B cell (primary cell): Measurements from ENCODE around the gene IRAK2.

Experiments used
- EZH2 ChIP-seq: IDR thresholded peaks from 2 replicates; pipeline ENCODE4 v1.6.1; 2012; ENCODE audit warnings: borderline replicate concordance, low read depth, mild to moderate bottlenecking, moderate library complexity, low read length; ENCODE audit not compliant: insufficient read depth, poor library complexity, severe bottlenecking
- TF ChIP-seq, protein P1 (sequence below): fragments of 200-600 bp; IDR thresholded peaks from one replicate; pipeline ENCODE4 v1.8.0; 2022; ENCODE audit warnings: antibody characterized with exemption, mild to moderate bottlenecking

DNA sequence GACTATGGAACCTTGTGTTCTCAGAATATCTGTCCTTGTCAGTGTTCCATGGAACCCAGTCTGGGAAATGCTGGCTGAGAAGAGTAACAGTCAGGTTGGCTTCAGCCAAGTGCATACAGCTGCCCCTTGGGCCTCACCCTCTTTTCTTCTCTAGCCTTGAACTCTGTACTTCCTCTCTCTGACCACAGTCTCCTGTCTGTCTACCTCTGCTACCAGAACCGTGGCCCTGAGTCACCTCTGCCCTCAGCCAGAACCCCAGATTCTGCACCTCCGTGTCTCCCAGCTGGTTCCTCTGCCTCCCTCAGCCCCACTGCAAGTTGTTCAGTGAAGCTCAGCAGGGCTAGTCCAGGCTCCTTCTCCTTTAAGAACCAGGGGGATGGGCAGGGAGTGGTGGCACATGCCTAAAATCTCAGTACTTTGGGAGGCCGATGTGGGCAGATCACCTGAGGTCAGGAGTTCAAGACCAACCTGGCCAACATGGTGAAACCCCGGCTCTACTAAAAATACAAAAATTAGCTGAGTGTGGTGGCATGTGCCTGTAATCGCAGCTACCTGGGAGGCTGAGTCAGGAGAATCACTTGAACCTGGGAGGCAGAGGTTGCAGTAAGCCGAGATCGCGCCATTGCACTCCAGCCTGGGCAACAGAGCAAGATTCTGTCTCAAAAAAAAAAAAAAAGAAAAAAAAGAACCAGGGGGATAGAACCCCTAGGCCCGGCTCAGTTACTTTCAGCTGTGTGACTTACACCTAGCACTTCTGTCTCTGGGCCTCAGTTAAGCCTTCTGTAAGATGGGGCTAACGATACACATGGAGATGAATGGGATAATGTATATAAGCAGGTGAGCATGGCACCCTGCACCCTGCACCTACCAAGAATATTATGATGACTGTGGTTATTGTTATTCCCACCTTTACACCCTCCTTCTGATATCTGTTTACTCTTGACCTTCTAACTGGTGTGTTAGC is 59.2 kb downstream of the IRAK2 start:
- TF ChIP-seq, protein P1, sequence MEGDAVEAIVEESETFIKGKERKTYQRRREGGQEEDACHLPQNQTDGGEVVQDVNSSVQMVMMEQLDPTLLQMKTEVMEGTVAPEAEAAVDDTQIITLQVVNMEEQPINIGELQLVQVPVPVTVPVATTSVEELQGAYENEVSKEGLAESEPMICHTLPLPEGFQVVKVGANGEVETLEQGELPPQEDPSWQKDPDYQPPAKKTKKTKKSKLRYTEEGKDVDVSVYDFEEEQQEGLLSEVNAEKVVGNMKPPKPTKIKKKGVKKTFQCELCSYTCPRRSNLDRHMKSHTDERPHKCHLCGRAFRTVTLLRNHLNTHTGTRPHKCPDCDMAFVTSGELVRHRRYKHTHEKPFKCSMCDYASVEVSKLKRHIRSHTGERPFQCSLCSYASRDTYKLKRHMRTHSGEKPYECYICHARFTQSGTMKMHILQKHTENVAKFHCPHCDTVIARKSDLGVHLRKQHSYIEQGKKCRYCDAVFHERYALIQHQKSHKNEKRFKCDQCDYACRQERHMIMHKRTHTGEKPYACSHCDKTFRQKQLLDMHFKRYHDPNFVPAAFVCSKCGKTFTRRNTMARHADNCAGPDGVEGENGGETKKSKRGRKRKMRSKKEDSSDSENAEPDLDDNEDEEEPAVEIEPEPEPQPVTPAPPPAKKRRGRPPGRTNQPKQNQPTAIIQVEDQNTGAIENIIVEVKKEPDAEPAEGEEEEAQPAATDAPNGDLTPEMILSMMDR = no peak
- TF ChIP-seq EZH2 = no peak
